ENCODE results near the gene LAMTOR2.

LAMTOR2 gene

GRCh38 chr1:156106624-156107488 is 52.3 kb downstream of the LAMTOR2 start:
- Histone ChIP-seq H3K9ac (ENCODE audit: low read depth in 1 of 2, low read length in 2 of 2) (peak overlapping the region; percentile 57 to 85), H3K4me1 (ENCODE audit: control insufficient read depth in 1 of 2, insufficient read depth in 2 of 2, low read length in 2 of 2) (peaks cover 46 to 47% of the 10 kb centered on the region in 2 donors), H3K36me3 (ENCODE audit: control insufficient read depth in 1 of 2, insufficient read depth in 2 of 2, low read length in 2 of 2) (no peaks in the 10 kb centered on the region), H3K27ac (ENCODE audit: low read depth, low read length) (peak overlapping the region; percentile 78), H3K27me3 (ENCODE audit: control insufficient read depth in 1 of 2, insufficient read depth in 2 of 2, low read length in 2 of 2) (no peaks in the 10 kb centered on the region), H3K4me3 (ENCODE audit: low read depth in 1 of 2, low read length in 2 of 2) (peak overlapping the region; percentile 33 to 48), H3K9me3 (ENCODE audit: control insufficient read depth in 1 of 2, low read length in 2 of 2) (no peaks in the 10 kb centered on the region)

- no peaks in the 10 kb centered on the region for H3K9me3 ChIP-seq (ENCODE audit: control insufficient read depth in 1 of 2, low read length in 2 of 2)
- H3K27me3 ChIP-seq (ENCODE audit: control insufficient read depth in 1 of 2, insufficient read depth in 2 of 2, low read length in 2 of 2) = no peaks in the 10 kb centered on the region
- peaks cover 34 to 36% of the 10 kb centered on the region in 2 donors for H3K4me1 ChIP-seq (ENCODE audit: control insufficient read depth in 1 of 2, insufficient read depth in 2 of 2, low read length in 2 of 2)
- no peak overlapping the region for H3K27ac ChIP-seq (ENCODE audit: low read depth, low read length)
- H3K4me3 ChIP-seq (ENCODE audit: low read depth in 1 of 2, low read length in 2 of 2) = no peak overlapping the region
- no peaks in the 10 kb centered on the region for H3K36me3 ChIP-seq (ENCODE audit: control insufficient read depth in 1 of 2, insufficient read depth in 2 of 2, low read length in 2 of 2)
- H3K9ac ChIP-seq (ENCODE audit: low read depth in 1 of 2, low read length in 2 of 2) = no peak overlapping the region
Measured at GRCh38 chr1:156108057-156108456, 53.5 kb downstream of the LAMTOR2 start.
